Tibial nerve (tissue), 4 donors: ENCODE results near the gene POLK.

ENCODE experiments used
- EP300 ChIP-seq, 2 donors: sonication (generic); formaldehyde crosslinking; IDR thresholded peaks; one replicate each; pipeline ENCODE4 v1.6.1; 2017; ENCODE audit warnings: antibody characterized with exemption in 2 of 2, mild to moderate bottlenecking in 1 of 2
- POLR2A ChIP-seq, 2 donors: fragments of 450-650 bp; IDR thresholded peaks; one replicate each; pipeline ENCODE4 v1.6.1; 2017; ENCODE audit warnings: antibody characterized with exemption in 2 of 2, mild to moderate bottlenecking in 2 of 2, moderate library complexity in 2 of 2
- TF ChIP-seq, protein P1 (sequence below), 5 experiments: fragments of 200-600 bp in 3 of 5; fragments of 450-650 bp in 2 of 5; sonication (generic) in 3 of 5; IDR thresholded peaks; one replicate each; pipeline ENCODE4 v1.5.1; 2016 to 2019; ENCODE audit warnings: antibody characterized with exemption in 5 of 5, mild to moderate bottlenecking in 3 of 5, moderate library complexity in 2 of 5

DNA sequence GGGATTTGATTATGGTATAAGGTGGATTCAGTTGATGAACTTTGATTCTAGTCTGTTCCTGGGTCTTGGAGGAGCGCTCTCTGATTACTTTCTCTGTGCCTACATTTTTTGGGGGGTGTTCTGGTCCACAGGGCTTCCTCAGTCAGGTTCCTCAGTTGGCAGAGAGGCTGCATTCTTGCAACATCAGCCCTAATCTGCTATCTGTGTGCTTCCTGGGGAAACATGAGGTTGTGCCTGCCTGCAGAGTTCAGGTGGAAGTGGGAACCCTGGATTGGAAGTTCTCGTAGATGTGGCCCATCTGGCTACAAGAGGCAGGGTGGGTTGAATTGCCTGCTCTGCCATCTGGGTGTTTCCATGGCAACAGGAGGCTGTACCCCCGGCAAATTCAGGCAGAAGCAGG, 24.5 kb downstream of the POLK start:
- no peak for TF ChIP-seq POLR2A (IDR thresholded peaks at IDR 0.05)
- TF ChIP-seq, protein P1, sequence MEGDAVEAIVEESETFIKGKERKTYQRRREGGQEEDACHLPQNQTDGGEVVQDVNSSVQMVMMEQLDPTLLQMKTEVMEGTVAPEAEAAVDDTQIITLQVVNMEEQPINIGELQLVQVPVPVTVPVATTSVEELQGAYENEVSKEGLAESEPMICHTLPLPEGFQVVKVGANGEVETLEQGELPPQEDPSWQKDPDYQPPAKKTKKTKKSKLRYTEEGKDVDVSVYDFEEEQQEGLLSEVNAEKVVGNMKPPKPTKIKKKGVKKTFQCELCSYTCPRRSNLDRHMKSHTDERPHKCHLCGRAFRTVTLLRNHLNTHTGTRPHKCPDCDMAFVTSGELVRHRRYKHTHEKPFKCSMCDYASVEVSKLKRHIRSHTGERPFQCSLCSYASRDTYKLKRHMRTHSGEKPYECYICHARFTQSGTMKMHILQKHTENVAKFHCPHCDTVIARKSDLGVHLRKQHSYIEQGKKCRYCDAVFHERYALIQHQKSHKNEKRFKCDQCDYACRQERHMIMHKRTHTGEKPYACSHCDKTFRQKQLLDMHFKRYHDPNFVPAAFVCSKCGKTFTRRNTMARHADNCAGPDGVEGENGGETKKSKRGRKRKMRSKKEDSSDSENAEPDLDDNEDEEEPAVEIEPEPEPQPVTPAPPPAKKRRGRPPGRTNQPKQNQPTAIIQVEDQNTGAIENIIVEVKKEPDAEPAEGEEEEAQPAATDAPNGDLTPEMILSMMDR (IDR thresholded peaks at IDR 0.05), result no peak
- TF ChIP-seq EP300 (IDR thresholded peaks at IDR 0.05), result no peak
